ENCODE measurements around the gene PNMT.

Gene PNMT

GRCh38 chr17:39706383-39706782 is 38.1 kb downstream of the PNMT start:
- Histone ChIP-seq H3K4me1 (ENCODE audit: control insufficient read depth, insufficient read depth, low read length) (0 out of 2 replicates have a peak, but pooled peaks cover 4% of the 10 kb centered on the region), H3K9me3 (ENCODE audit: control insufficient read depth, insufficient read depth, low read depth, low read length) (no peaks in the 10 kb centered on the region), H3K4me3 (ENCODE audit: low read depth, low read length) (no peak overlapping the region), H3K27ac (ENCODE audit: extremely low read depth, low read depth, low read length) (no peak overlapping the region), H3K36me3 (ENCODE audit: control insufficient read depth in 2 of 2, insufficient read depth in 1 of 2, low read length in 2 of 2) (peaks cover 7 to 63% of the 10 kb centered on the region in 2 experiments)
- TF ChIP-seq GLI4 (tag by site-specific recombination; IDR thresholded peaks at IDR 0.05) (no peak), ZNF830 (tag by site-specific recombination; IDR thresholded peaks at IDR 0.05; ENCODE audit: low read depth) (no peak), KLF17 (tag by site-specific recombination; IDR thresholded peaks at IDR 0.05) (no peak), ZNF777 (tag by site-specific recombination; IDR thresholded peaks at IDR 0.05; ENCODE audit: borderline replicate concordance) (no peak), ZNF558 (tag by site-specific recombination; IDR thresholded peaks at IDR 0.05) (no peak), ZNF184 (tag by site-specific recombination; IDR thresholded peaks at IDR 0.05) (no peak), IKZF3 (tag by site-specific recombination; IDR thresholded peaks at IDR 0.05) (no peak), ZNF10 (tag by site-specific recombination; IDR thresholded peaks at IDR 0.05) (no peak), ZNF416 (tag by site-specific recombination; IDR thresholded peaks at IDR 0.05) (no peak), SETDB1 (IDR thresholded peaks at IDR 0.05; ENCODE audit: insufficient read length, low read length) (no peak), SCRT1 (tag by site-specific recombination; IDR thresholded peaks at IDR 0.05; ENCODE audit: borderline replicate concordance) (no peak), ZNF677 (tag by site-specific recombination; IDR thresholded peaks at IDR 0.05) (no peak), ZNF473 (tag by site-specific recombination; IDR thresholded peaks at IDR 0.05) (no peak)
- CTCF ChIA-PET, result interaction anchor here (0.7 kb wide), 1 partner anchor 85 kb away, joined by 3 read pairs; no protein-coding TSS in a partner anchor
- POLR2A ChIA-PET, result no interaction called here

GRCh38 chr17:39706921-39707337 is 38.7 kb downstream of the PNMT start:
- no peak overlapping the region for H3K4me3 ChIP-seq (ENCODE audit: low read depth, low read length)
- CTCF ChIA-PET, result interaction anchor here (0.6 to 1.2 kb wide), 3 partner anchors 12 to 400 kb away, joined by 3 to 4 read pairs (median 3); no protein-coding TSS in a partner anchor
- no peak overlapping the region for H3K27ac ChIP-seq (ENCODE audit: extremely low read depth, low read depth, low read length)
- no peaks in the 10 kb centered on the region for H3K9me3 ChIP-seq (ENCODE audit: control insufficient read depth, insufficient read depth, low read depth, low read length)
- no peaks in the 10 kb centered on the region for H3K4me1 ChIP-seq (ENCODE audit: control insufficient read depth, insufficient read depth, low read length)
- TF ChIP-seq ZNF24 (tag by site-specific recombination; IDR thresholded peaks at IDR 0.05), result no peak
- no peak for TF ChIP-seq ZNF518A (tag by site-specific recombination; conservative IDR thresholded peaks at IDR 0.05; ENCODE audit: low read depth)
- TF ChIP-seq ZNF350 (tag by site-specific recombination; IDR thresholded peaks at IDR 0.05), result no peak
- TF ChIP-seq ZNF596 (tag by site-specific recombination; IDR thresholded peaks at IDR 0.05), result no peak
- no peak for TF ChIP-seq ZNF121 (tag by site-specific recombination; IDR thresholded peaks at IDR 0.05)
- TF ChIP-seq REPIN1 (tag by site-specific recombination; IDR thresholded peaks at IDR 0.05; ENCODE audit: low read depth), result no peak
- no peak for TF ChIP-seq PRDM6 (tag by site-specific recombination; IDR thresholded peaks at IDR 0.05)
- no peak for TF ChIP-seq ZFP3 (tag by site-specific recombination; IDR thresholded peaks at IDR 0.05; ENCODE audit: low read depth)
- TF ChIP-seq ZNF776 (tag by site-specific recombination; IDR thresholded peaks at IDR 0.05; ENCODE audit: borderline replicate concordance), result no peak
- TF ChIP-seq ZNF501 (tag by site-specific recombination; IDR thresholded peaks at IDR 0.05), result no peak
- no peak for TF ChIP-seq ZXDB (tag by site-specific recombination; IDR thresholded peaks at IDR 0.05)
- TF ChIP-seq ZNF174 (tag by site-specific recombination; IDR thresholded peaks at IDR 0.05), result no peak
- TF ChIP-seq ZNF280C (tag by site-specific recombination; IDR thresholded peaks at IDR 0.05), result no peak
- peaks cover 7 to 65% of the 10 kb centered on the region in 2 experiments for H3K36me3 ChIP-seq (ENCODE audit: control insufficient read depth in 2 of 2, insufficient read depth in 1 of 2, low read length in 2 of 2)
- POLR2A ChIA-PET, result no interaction called here
